GM21526 (cell line): ENCODE measurements around the gene RMDN3.

Experiments
- ATAC-seq: cut with Tn5 transposase; IDR thresholded peaks from one replicate; pipeline ENCODE4 v1.9.1; 2021; ENCODE audit warnings: moderate library complexity; ENCODE audit not compliant: unreplicated experiment, low FRiP score

Gene RMDN3

GRCh38 chr15:40773902-40774301 lies 18.8 kb upstream of the RMDN3 start:
- ATAC-seq, result no peak

GRCh38 chr15:40773496-40773895 lies 18.4 kb upstream of the RMDN3 start:
- no peak for ATAC-seq

- ATAC-seq, result no peak
Measured at GRCh38 chr15:40772014-40772413, 17.0 kb upstream of the RMDN3 start.

GRCh38 chr15:40771242-40771641 lies 16.2 kb upstream of the RMDN3 start:
- no peak for ATAC-seq

- ATAC-seq, result no peak
Measured at GRCh38 chr15:40770147-40770721, 15.2 kb upstream of the RMDN3 start.

- ATAC-seq, result no peak
Measured at GRCh38 chr15:40769274-40770146, 14.5 kb upstream of the RMDN3 start, which contains the start of gene C15orf62. C15orf62 (plus strand) TSS chr15:40769980; CDS start chr15:40770496, 516 bp downstream.

GRCh38 chr15:40768521-40769273 lies 13.6 kb upstream of the RMDN3 start:
- ATAC-seq, result no peak

GRCh38 chr15:40767838-40768500 lies 12.9 kb upstream of the RMDN3 start:
- no peak for ATAC-seq

- ATAC-seq, result no peak
Measured at GRCh38 chr15:40766906-40767837, 12.1 kb upstream of the RMDN3 start.

GRCh38 chr15:40766194-40766815 lies 11.3 kb upstream of the RMDN3 start:
- ATAC-seq, result no peak

- no peak for ATAC-seq
Measured at GRCh38 chr15:40764629-40765103, 9.6 kb upstream of the RMDN3 start.

GRCh38 chr15:40763801-40764628 lies 9.0 kb upstream of the RMDN3 start, which contains the start of gene GCHFR:
GCHFR (plus strand) TSS chr15:40764068; CDS start chr15:40764181, 113 bp downstream.
- ATAC-seq, result peak; percentile 53

GRCh38 chr15:40762919-40763800 lies 8.1 kb upstream of the RMDN3 start:
- no peak for ATAC-seq

- ATAC-seq, result no peak
Measured at GRCh38 chr15:40759961-40760360, 4.9 kb upstream of the RMDN3 start.

- ATAC-seq, result no peak
Measured at GRCh38 chr15:40756938-40757337, 1.9 kb upstream of the RMDN3 start.

- ATAC-seq, result no peak
Measured at GRCh38 chr15:40755812-40756208, 756 bp upstream of the RMDN3 start.

GRCh38 chr15:40754574-40754882 lies 526 bp downstream of the RMDN3 start:
- ATAC-seq, result peak; percentile 6
